GM21423 (cell line): ENCODE measurements around the gene TBC1D10B.

Experiments used
- ATAC-seq: cut with Tn5 transposase; IDR thresholded peaks from one replicate; pipeline ENCODE4 v1.9.1; 2021; ENCODE audit warnings: mild to moderate bottlenecking, moderate library complexity; ENCODE audit not compliant: unreplicated experiment

Gene TBC1D10B

DNA sequence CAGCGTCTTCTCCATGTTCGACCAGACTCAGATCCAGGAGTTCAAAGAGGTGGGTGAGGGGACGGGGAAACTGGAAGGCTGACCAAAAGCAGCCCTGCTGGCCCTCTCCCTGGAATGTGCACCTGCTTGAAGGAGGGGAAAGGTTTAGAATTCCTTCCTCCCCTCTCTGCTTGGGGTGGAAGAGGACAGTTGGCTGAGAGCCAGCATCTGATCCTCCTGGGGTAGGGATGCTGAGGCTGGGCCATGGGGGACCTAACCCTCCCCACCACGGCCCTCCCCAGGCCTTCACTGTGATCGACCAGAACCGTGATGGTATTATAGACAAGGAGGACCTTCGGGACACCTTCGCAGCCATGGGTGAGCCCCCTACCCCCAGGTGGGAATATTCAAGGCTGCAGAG lies 5.6 kb upstream of the TBC1D10B start:
- ATAC-seq, result no peak

- ATAC-seq, result no peak
Measured at GRCh38 chr16:30374538-30374937, 4.2 kb upstream of the TBC1D10B start, which contains the start of gene MYL11. Gene MYL11 (plus strand): TSS chr16:30374802. CDS start chr16:30374858, 56 bp downstream.

DNA sequence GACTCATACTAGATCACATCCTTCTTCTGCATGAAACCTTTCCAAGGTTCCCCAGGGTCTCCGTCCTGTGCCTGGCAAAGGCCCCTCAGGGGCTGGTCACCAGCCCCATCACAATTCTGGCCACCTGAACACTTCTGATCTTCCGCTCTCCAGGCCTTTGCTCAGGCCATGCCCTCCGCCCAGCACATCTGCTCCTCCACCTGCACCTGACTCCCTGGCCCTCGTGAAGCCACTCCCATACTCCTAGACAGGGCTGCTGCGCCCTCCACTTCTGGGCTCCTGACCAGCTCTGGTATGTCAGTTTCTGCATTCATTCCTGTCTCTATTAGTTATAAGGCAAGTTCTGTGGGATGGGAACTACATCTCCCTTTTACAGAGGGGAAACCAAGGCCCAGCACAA lies 2.4 kb upstream of the TBC1D10B start:
- ATAC-seq, result no peak

DNA sequence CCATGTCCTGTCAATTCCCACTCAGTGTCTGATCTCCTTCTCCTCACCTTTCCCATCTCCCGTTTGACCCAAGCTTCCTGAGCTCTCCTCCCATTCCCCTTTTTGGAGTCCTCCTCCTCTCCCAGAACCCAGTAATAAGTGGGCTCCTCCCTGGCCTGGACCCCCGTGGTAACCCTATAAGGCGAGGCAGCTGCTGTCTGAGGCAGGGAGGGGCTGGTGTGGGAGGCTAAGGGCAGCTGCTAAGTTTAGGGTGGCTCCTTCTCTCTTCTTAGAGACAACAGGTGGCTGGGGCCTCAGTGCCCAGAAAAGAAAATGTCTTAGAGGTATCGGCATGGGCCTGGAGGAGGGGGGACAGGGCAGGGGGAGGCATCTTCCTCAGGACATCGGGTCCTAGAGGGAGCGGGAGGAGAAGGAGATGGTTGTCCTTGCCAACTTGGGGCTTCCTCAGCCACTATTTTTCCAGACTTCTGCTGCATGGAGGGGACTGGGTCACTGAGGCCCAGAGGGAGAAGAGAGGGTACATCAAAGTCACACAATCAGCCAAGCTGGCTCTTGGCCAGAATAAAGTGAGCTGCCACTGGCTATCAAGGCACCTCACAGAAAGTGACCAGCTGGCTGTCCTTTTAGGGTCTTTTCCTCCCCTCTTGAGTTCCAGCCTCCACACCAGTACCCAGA lies 1.9 kb upstream of the TBC1D10B start:
- ATAC-seq, result no peak

GRCh38 chr16:30371248-30371816 lies 1.0 kb upstream of the TBC1D10B start:
- no peak for ATAC-seq

- ATAC-seq, result no peak
Measured at GRCh38 chr16:30369938-30370455, 297 bp downstream of the TBC1D10B start.

GRCh38 chr16:30369091-30369937 lies 980 bp downstream of the TBC1D10B start:
- ATAC-seq, result no peak

GRCh38 chr16:30368792-30369090 lies 1.6 kb downstream of the TBC1D10B start:
- ATAC-seq, result no peak

GRCh38 chr16:30368122-30368791 lies 2.0 kb downstream of the TBC1D10B start:
- no peak for ATAC-seq

DNA sequence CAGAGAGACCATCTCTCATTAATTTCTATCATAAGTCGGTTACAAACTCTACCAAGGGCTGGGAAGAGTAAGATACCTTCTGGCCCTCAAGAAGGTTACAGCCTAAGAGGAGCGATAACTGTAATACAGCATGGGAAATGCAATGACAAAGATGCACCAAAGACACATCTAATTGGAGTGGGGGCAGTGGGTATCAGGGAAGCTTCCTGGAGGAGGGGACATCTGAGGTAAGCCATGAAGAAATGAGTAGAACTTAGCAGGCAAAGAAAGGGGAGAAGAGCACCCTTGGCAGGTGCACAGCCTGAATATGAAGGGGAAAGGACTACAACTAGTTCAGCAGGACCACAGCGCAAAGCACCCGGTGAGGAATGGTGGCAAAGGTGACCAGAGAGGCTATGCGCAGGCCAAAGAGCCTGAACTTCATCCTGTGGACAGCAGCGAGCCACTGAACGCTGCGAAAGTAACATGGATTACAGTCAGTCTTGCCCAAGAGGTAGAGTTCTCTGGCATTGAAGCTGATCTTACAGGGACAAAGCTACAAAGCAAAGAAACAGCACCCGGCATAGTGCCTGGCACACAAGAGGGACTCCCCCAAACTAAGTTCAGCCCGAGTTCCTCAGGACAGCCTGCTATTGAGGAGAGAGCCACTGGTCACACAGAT lies 2.8 kb downstream of the TBC1D10B start:
- no peak for ATAC-seq

DNA sequence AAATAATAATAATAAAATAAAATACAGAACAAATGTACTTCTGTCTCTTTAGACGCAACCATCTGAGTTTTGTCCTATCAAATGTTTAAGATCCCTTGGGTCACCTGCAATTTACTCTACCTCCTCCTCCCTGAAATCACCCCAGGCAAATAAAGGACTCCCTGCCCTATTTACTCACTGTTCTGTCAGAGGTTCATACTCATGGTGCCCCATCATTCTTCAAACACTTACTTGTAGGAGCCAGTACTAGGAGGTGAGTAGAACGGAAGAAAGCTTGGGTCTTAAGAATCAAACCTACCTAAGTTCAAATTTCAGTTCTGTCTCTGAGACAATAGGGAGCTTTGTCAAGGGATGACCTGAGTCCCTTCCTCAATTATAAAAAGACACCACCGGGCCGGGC lies 3.8 kb downstream of the TBC1D10B start:
- ATAC-seq, result no peak

GRCh38 chr16:30365200-30365599 lies 5.1 kb downstream of the TBC1D10B start:
- ATAC-seq, result no peak

DNA sequence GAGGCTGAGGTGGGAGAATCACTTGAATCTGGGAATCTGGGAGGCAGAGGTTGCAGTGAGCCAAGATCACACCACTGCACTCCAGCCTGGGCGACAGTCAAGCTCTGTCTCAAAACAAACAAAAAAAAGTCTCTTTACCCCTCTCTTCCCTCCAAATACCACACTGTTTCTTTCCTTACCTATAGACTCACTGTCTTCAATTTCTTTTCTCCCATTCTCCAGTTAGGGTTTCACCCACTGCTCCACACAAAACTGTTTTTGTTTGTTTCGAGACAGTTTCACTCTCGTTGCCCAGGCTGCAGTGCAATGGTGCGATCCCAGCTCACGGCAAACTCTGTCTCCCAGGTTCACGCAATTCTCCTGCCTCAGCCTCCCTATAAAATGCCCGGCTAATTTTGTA lies 9.1 kb downstream of the TBC1D10B start:
- no peak for ATAC-seq

DNA sequence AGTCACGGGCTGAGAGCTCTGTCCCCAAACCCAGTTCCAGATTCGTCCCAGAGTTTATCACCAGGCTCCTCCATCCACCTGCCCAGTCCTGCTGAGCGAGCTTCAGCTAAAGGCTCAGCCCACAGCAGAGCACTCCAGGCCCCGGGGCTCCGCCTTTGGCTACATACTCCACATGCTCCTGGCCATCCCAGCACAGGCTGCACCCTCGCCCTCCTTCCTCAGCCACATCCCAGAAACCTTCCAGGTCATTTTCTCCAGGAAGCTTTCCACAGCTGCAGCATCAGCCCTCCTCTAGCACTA lies 10.5 kb downstream of the TBC1D10B start:
- no peak for ATAC-seq

DNA sequence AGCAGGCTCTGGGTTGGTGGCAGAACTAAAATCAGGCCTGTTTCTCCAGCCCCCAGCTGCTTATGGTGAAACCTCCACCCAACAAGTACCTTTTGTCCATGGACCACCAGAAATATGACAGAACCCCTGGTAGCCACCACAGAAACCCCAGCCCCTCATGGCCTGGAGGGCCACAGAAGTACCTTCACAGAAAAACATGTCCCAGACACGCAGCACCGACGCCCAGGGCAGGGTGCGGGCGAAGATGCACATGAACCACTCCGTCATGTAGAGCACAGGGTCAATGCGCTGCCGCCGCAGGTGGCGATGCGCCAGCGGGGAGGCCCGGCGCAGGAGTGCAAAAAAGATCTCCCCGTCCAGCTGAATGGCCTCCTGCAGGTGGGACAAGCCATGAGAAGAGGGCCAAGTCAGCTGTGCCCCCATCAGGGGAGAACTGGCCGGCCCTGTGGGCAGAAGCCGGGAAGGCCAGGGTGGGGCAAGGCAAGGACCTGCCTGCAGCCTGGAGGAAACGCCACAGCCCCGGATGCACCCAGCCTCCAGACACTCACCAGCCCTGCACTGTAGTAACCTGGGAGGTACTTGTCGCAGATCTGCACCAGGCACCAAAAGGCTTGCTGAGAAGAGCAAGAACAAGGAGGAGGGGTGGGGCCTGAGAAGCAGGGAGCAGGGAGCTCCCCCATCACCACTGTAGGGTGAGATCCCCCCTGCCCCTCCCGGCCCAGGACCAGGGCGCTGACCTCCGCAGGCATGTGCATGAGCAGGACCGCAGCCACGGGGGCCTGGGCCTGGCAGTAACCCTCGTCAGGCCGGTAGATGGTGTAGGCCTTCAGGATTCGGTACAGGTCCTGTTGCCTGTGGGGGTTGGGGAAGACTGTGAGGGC lies 11.1 kb downstream of the TBC1D10B start:
- no peak for ATAC-seq

DNA sequence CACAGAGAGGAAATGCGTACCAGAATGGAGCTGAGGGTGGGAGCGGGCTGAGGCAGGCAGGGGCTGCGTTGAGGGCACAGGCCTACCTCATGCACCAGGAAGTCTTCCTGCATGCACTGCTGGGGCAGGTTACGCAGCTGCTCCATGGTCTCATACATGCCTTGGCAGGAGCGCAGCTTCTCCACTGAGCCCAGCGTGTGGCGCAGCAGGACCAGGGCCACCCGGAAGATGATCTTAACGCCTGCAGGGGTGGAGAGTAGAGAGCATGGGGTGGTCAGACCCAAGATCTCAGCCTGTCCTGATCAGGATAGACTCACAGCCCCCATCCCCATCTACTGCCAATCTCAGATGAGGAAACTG lies 11.7 kb downstream of the TBC1D10B start:
- no peak for ATAC-seq

- ATAC-seq, result no peak
Measured at GRCh38 chr16:30357715-30358576, 12.3 kb downstream of the TBC1D10B start.

- ATAC-seq, result no peak
Measured at GRCh38 chr16:30357085-30357714, 13.1 kb downstream of the TBC1D10B start.
